Heart right ventricle (tissue), 16 donors: ENCODE data around the gene EYA3. TPM values are rescaled to one million over a fixed set of nuclear protein-coding genes. Genes with fewer than 3 reads are reported as not detected.

Experiments
- ATAC-seq, 8 donors: fragments of 200-7000 bp; cut with Tn5 transposase; one replicate each; pipeline ENCODE4 v1.9.1; 2020; ENCODE audit warnings: mild to moderate bottlenecking in 8 of 8, moderate library complexity in 8 of 8, moderate number of reproducible peaks in 1 of 8
- DNase-seq, 2 donors: peaks; one replicate each; pipeline ENCODE4 v3.0.0-alpha.2; 2020
- H3K27ac ChIP-seq, 10 donors: fragments of 200-600 bp; sonication (generic) in 2 of 10; one replicate each; pipeline versions ENCODE4 v1.5.0 to v1.8.0; 2020 to 2022; ENCODE audit warnings: mild to moderate bottlenecking in 3 of 10
- H3K27me3 ChIP-seq, 7 donors: fragments of 200-600 bp; one replicate each; pipeline ENCODE4 v1.8.0; 2021 to 2022; ENCODE audit warnings: mild to moderate bottlenecking in 2 of 7
- H3K36me3 ChIP-seq, 9 donors: fragments of 200-600 bp; sonication (generic) in 1 of 9; one replicate each; pipeline versions ENCODE4 v1.5.0 to v1.8.0; 2020 to 2022; ENCODE audit warnings: mild to moderate bottlenecking in 2 of 9
- H3K4me1 ChIP-seq, 9 donors: fragments of 200-600 bp; sonication (generic) in 1 of 9; one replicate each; pipeline versions ENCODE4 v1.5.0 to v1.8.0; 2020 to 2022; ENCODE audit warnings: mild to moderate bottlenecking in 4 of 9
- H3K4me3 ChIP-seq, 10 donors: fragments of 200-600 bp; sonication (generic) in 2 of 10; one replicate each; pipeline versions ENCODE4 v1.5.0 to v1.8.0; 2020 to 2022; ENCODE audit warnings: mild to moderate bottlenecking in 7 of 10, moderate library complexity in 2 of 10
- H3K9me3 ChIP-seq, 11 donors: fragments of 200-600 bp in 10 of 11; sonication (generic) in 2 of 11; one replicate each; pipeline versions ENCODE4 v1.5.0 to v1.8.0; 2013 to 2022; ENCODE audit warnings: mild to moderate bottlenecking in 2 of 11, control low read depth in 1 of 11, moderate library complexity in 1 of 11
- WGBS, 2 donors: extraction: QIAGEN DNeasy Blood & Tissue Kit; methylation state at CpG; one replicate each; pipeline ENCODE4 v1.1.7; 2013; ENCODE audit warnings: inconsistent platforms in 1 of 2; 5-methylcytosine and 5-hydroxymethylcytosine counted together
- intact Hi-C, 10 donors: fragments of 100-400 bp; cut with DNase I; formaldehyde crosslinking; loops; one replicate each; pipeline versions ENCODE4 v1.11.1 to v1.14.2; 2022
- polyA plus RNA-seq, 2 donors: library from polyadenylated mRNA; stranded (reverse); fragments of 200-250 nt; gene quantifications; one replicate each; pipeline ENCODE4 v1.2.3, GENCODE V29; 2013
- total RNA-seq, 10 donors: library from RNA; stranded (reverse); fragmentation: NEBNext Ultra II Directional in 3 of 10; extraction: Animal tissue kit (Norgen Biotek cat#: 25700) in 3 of 10; gene quantifications; one replicate each; pipeline versions ENCODE4 v1.2.1 to v1.2.4, GENCODE V29; 2021 to 2023
- TF ChIP-seq, protein P1 (sequence below), 9 donors: fragments of 200-600 bp; sonication (generic) in 2 of 9; IDR thresholded peaks; one replicate each; pipeline versions ENCODE4 v1.5.0 to v1.8.0; 2021 to 2022; ENCODE audit warnings: antibody characterized with exemption in 9 of 9, mild to moderate bottlenecking in 5 of 9, moderate library complexity in 1 of 9
- donor health status: Arrhythmogenic right ventricular cardiomyopathy.
- donor health status: ischemic (EF 13 %, LVEDD 7.1; RV severe dilation, severe dysfunction).
- donor health status: healthy with polysubstance abuse.
- donor health status: DM: no; HTN: yes; CAD: no.
- donor health status: DM: no; HTN: no; CAD: no.
- donor health status: ischemic (EF 25% LVEDD 6.9; RV normal size, moderate dysfunction).
- donor health status: ischemic (EF 25% LVEDD 5.7; RV mildly dilated, moderate dysfunction).
- donor health status: healthy.
- donor health status: DM: yes; HTN: yes; CAD: no.
- donor health status: Ischemic cardiomyopathy.
- donor health status: ischemic (EF 35%, LVEDD 5.7; RV mildly dilated, moderate dysfunction).
- donor health status: nonischemic (EF 11% LVEDD 7.7; RV severe dilation, severe dysfunction).
- donor health status: DM: yes; HTN: yes; CAD: no.
- donor health status: PGD.
- donor health status: ischemic (EF 29% LVEDD 5.4; RV normal size, mild dysfunction).
- donor health status: nonischemic (EF 23%, LVEDD 6.1; RV moderate dilation, normal function).

EYA3 gene
- total and polyA plus RNA-seq, 12 donors, result 3.6 to 22.1 (median 17.3) TPM

GRCh38 chr1:27967884-27968466 is 120.4 kb downstream of the EYA3 start:
- Histone ChIP-seq H3K36me3 (peaks cover 0 to 68% (median 18%) of the 10 kb centered on the region in 9 donors), H3K27ac (peak overlapping the region in 1 of 10 donors; percentile 32)
- 91 to 92% methylated on average over 4 of the region's 4 CpGs for WGBS, 2 donors

DNA sequence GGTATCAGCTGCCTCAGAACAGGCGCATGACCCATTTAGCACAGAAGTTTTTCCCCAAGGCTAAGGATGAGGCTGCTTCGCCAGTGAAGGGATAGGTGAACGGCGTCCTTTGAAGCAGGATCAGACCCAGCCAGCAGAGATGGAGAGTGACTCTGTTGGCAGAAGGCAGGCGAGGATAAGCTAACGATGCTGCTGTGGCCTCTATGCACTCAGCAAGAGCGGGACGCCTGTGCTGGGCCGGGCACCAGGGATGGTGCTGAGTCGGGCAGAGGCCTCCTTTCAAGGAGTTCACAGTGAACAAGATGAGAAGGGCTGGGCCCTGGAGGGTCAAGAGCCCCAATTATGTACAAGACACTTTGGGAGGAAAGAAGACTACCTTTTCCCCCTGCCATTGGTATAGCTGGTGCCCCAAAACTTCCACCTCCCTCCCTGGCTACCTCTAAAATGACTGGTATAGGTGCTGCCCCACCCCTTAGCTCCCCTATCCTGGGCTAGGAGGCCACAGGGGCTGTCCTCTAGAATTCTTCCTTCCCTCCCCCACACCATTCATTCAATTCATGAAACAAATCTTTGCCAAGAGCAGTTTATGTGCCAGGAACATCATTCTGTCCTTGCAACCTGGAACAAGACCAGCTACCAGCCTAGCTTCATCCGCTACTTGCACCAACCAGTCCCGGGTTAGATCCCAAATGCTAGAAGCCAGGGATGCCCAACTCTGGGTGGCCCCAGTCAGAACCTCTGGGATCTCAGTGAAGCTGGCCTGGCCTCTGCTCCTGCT is 121.1 kb downstream of the EYA3 start:
- Histone ChIP-seq H3K27me3 (no peaks in the 10 kb centered on the region), H3K27ac (no peak overlapping the region), H3K4me1 (peaks cover 3 to 39% (median 17%) of the 10 kb centered on the region in 9 donors), H3K9me3 (no peaks in the 10 kb centered on the region), H3K4me3 (no peak overlapping the region), H3K36me3 (peaks cover 0 to 61% (median 18%) of the 10 kb centered on the region in 9 donors)
- TF ChIP-seq, protein P1, sequence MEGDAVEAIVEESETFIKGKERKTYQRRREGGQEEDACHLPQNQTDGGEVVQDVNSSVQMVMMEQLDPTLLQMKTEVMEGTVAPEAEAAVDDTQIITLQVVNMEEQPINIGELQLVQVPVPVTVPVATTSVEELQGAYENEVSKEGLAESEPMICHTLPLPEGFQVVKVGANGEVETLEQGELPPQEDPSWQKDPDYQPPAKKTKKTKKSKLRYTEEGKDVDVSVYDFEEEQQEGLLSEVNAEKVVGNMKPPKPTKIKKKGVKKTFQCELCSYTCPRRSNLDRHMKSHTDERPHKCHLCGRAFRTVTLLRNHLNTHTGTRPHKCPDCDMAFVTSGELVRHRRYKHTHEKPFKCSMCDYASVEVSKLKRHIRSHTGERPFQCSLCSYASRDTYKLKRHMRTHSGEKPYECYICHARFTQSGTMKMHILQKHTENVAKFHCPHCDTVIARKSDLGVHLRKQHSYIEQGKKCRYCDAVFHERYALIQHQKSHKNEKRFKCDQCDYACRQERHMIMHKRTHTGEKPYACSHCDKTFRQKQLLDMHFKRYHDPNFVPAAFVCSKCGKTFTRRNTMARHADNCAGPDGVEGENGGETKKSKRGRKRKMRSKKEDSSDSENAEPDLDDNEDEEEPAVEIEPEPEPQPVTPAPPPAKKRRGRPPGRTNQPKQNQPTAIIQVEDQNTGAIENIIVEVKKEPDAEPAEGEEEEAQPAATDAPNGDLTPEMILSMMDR (IDR thresholded peaks at IDR 0.05), result no peak
- 93 to 96% methylated on average over 12 of the region's 12 CpGs for WGBS, 2 donors
- ATAC-seq (no peak), DNase-seq (no peak)
- intact Hi-C loops, result no loop called here

More at GRCh38 chr1:27967884-27968466, 120.4 kb downstream of the EYA3 start:
- ATAC-seq, result no peak
- no peaks in the 10 kb centered on the region for H3K27me3 ChIP-seq
- TF ChIP-seq, protein P1 (IDR thresholded peaks at IDR 0.05), result no peak
- intact Hi-C loops, result no loop called here
- no peak for DNase-seq
- H3K4me1 ChIP-seq, result peaks cover 3 to 39% (median 17%) of the 10 kb centered on the region in 9 donors
- H3K4me3 ChIP-seq, result no peak overlapping the region
- no peaks in the 10 kb centered on the region for H3K9me3 ChIP-seq

DNA sequence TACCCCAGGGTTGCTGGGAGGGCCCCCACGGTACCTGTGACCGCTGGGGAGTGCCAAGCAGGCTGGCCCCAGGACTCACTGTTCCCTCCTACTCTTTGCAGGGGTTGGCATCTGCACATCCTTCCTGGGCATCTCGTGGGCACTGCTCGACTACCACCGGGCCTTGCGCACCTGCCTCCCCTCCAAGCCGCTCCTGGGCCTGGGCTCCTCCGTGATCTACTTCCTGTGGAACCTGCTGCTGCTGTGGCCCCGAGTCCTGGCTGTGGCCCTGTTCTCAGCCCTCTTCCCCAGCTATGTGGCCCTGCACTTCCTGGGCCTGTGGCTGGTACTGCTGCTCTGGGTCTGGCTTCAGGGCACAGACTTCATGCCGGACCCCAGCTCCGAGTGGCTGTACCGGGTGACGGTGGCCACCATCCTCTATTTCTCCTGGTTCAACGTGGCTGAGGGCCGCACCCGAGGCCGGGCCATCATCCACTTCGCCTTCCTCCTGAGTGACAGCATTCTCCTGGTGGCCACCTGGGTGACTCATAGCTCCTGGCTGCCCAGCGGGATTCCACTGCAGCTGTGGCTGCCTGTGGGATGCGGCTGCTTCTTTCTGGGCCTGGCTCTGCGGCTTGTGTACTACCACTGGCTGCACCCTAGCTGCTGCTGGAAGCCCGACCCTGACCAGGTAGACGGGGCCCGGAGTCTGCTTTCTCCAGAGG is 121.9 kb downstream of the EYA3 start:
- DNase-seq (no peak), ATAC-seq (no peak)
- H3K4me1 ChIP-seq, result peaks cover 0 to 38% (median 14%) of the 10 kb centered on the region in 9 donors
- H3K27ac ChIP-seq, result no peak overlapping the region
- intact Hi-C loops, result no loop called here
- no peak overlapping the region for H3K4me3 ChIP-seq
- WGBS, 2 donors, result 95% methylated on average over 24 of the region's 24 CpGs
- H3K27me3 ChIP-seq, result no peaks in the 10 kb centered on the region
- TF ChIP-seq, protein P1 (IDR thresholded peaks at IDR 0.05), result no peak
- no peaks in the 10 kb centered on the region for H3K9me3 ChIP-seq
- H3K36me3 ChIP-seq, result peaks cover 0 to 60% (median 18%) of the 10 kb centered on the region in 9 donors

- Histone ChIP-seq H3K4me1 (peaks cover 7 to 32% (median 27%) of the 10 kb centered on the region in 9 donors), H3K27ac (no peak overlapping the region), H3K9me3 (no peaks in the 10 kb centered on the region), H3K36me3 (peaks cover 0 to 53% (median 18%) of the 10 kb centered on the region in 9 donors), H3K4me3 (no peak overlapping the region), H3K27me3 (no peaks in the 10 kb centered on the region)
- TF ChIP-seq, protein P1 (IDR thresholded peaks at IDR 0.05), result no peak
- 91 to 93% methylated on average over 11 of the region's 11 CpGs for WGBS, 2 donors
- intact Hi-C loops, result no loop called here
- DNase-seq (no peak), ATAC-seq (no peak)
Observed at GRCh38 chr1:27963393-27963792, 125.0 kb downstream of the EYA3 start.
